HG03457 (cell line): ENCODE data around the gene CMC4.

Source experiments
- ATAC-seq: cut with Tn5 transposase; IDR thresholded peaks from one replicate; pipeline ENCODE4 v1.9.1; 2021; ENCODE audit warnings: moderate number of reproducible peaks; ENCODE audit not compliant: unreplicated experiment

CMC4 gene

DNA sequence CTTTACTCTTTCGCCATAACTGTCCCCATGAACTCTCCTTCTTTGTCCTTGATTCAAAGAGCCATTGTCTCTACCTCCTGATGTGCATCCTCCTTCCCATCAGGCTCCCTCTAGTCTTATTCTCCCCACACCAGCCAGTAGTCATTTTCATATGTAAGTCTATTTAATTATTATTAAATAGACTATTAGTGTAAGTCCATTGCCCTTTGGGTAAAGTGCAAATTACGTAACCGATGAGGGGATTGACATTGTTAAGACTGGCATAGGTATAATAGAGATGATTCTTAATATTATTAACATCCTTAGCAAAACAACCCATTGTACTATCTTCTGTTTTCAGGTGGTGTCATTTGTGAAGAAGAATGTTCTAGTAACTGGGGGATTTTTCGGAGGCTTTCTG is 16.7 kb downstream of the CMC4 start:
- no peak for ATAC-seq

DNA sequence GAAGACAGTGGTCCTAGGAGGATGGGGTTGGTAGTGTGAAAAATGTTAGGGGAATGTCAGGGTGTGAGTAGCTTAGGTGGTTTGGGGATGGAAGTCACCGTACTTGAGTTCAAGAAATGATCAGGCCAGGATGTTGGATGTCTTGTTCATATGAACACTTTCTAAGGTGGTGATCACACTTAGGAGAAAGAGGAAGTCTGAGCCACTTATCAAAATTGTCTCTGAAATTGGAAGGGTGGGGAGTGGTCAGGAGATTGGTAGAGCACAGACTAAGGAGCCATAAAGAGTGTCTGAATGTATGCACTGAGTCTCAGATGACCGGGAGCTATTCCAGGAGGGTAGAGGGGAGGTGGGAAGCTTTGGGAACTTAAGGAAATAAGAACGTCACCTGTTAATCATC is 17.3 kb downstream of the CMC4 start:
- ATAC-seq: no peak

DNA sequence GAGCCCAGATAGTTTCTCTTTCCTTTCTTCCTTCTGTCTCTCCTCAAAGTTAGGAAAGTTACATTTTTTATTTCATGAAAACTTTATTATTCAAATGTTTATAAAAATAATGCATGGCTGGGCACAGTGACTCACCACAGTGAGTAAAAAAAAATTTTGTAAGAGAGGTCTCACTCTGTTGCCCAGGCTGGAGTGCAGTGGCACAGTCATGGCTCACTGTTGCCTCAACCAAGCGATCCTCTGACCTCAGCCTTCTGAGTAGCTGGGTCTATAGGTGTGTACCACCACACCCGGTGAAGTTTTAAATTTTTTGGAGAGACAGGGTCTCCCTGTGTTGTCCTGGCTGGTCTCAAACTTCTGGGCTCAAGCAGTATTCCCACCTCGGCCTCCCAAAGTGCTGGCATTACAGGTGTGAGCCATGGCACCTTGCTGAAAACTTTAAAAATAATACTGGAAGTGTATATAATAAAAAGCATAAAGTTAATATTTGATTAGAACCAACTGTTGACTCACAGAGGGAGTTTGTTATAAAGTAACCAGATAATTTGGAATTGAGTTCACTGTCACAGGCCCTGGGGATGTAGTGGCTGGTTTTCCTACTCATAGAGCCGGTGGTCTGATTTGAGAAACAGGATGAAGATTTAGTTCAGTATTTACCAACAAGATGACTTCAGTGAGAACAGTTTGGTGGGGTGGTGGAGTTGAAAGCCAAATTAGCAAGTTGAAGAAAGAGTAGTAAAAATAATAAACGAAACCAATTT is 18.0 kb downstream of the CMC4 start:
- ATAC-seq: no peak

DNA sequence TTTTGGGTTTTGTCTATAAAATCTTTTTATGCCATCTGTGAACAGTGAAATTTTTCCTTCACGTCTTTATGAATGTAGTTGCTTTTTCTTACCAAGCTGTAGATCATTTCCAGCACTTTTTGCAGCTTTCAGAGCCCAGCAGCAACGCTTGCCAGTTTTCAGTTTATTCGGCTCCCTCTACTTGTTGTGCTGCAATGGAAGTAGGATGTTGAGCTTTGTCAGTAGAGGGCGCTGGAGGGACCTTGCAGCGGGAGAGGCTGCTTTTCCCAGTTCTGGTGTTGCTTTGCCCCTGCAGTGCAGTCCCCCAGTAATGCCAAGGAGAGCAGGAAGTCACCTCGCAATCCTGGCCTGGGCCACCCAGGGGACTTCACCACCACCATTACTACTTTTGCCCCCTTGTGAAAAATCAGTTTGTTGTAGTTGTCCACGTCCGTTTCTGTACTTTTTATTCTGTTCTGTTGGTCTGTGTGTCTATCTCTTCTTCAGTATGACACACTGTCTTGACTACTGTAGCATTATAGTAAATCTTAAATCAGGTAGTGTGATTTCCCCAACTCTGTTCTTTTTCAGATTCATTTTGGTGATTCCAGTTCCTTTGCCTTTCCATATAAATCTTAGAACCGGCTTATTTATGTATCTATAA is 21.8 kb downstream of the CMC4 start:
- ATAC-seq: no peak

DNA sequence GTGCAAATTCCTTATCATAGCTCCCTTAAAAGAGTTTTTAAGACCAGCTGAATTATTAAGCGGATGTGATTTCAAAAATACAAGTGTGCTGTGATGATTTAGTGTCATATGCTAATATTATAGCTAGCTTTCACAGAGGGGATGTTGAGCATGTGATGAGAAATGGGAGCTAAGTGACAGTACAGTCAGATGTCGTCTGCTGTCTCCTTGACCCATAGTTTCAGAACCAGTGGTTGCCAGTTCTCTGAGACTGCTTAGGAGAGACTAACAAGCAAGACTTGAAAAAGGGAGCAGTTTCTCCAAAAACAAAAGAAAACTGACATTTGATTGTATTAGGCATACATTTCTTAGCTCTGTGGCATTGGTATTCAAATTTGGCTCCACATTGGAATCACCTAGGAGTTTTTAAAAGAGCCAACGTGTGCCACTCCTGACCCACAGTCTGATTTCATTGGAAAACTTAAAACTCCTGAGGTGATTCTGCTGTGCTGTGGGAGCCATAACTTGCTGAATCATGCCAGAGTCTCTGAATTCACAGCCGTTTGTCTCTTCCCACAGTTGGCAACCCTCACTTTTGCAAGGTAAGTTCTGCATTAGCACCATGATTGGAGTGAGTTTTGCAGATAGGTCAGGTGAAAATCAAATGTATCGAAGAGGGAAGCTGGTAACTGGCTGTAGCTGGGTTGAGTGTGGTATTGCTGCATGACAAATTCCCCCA is 24.0 kb downstream of the CMC4 start:
- ATAC-seq: no peak

DNA sequence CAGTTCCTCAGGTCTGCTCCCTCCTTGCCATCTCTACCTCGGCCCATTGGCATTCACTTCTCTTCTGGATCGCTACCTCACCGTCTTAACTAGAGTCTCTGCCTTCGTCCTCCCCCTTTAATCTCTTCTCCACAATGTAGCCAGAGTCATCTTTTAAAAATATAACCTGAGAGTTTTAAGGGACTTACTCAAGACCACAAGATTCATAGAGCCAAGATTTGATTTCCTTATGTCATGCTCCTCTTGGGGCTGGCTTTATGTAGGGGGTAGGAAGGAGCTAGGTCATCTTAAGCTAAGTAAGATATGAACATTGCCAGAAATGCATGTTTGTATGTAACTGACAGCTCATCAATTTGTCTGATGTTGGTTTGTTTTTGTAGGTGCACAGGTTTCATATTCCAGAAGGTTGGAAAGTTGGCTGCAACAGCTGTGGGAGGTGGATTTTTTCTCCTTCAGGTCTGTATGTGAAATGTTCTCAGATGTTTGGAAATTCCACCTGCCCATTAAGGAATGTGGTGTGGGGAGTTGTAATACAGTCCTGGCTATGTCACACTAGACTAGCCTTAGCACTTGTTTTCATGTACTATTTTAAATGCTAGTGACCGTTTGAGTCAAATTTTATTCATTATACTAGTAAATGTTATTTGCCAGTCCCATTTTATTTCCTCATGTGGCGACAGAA is 24.7 kb downstream of the CMC4 start:
- ATAC-seq: no peak

DNA sequence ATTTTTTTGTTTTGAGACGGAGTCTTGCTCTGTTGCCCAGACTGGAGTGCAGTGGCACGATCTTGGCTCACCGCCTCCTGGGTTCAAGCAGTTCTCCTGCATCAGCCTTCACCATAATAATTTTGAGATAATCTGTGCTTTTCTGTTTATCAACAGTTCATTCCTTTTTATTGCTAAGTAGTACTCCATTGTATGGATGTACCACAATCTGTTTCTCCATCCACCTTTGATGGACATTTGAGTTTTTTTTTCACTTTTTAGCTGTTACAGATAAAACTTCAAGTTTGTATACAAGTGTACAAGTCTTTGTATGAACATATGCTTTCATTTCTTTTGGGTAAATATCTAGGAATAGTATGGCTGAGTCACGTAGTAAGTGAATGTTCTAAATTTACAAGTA is 35.2 kb downstream of the CMC4 start:
- ATAC-seq: no peak

DNA sequence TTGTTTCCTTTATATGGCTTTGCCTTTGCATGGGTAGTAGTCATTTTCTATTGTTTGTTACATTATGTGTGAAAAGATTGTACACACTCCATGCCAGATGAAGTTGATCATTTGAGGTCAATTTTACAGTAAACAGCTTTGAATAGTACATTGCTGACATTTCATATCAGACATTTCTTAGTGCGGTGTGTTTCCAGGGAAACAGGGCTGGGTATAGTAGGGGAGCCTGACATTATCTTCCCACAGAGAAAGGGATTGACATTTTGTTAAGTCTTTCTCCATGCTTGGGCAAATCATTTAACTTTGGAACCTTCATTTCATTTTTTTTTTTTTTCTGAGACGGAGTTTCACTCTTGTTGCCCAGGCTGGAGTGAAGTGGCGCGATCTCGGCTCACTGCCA is 39.3 kb downstream of the CMC4 start:
- ATAC-seq: no peak

DNA sequence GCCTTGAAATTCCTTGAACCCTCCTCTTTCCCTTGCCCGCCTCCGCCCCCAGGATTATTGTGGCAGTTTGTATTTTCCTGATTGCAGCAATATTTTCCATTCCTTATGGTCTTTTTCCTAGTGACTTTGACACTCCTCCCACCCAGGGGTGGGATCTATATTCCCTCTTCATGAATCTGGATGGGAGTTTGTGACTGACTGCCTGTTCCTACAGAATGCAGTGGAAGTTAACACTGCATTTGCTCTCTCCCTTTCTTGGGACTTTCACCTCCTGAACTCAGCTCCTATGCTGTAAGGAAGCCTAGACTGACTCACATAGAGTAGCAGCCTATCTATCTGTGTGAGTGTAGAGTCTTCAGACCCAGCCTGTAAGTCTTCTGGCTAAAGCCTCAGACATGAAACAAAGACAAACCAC is 42.1 kb downstream of the CMC4 start:
- no peak for ATAC-seq

DNA sequence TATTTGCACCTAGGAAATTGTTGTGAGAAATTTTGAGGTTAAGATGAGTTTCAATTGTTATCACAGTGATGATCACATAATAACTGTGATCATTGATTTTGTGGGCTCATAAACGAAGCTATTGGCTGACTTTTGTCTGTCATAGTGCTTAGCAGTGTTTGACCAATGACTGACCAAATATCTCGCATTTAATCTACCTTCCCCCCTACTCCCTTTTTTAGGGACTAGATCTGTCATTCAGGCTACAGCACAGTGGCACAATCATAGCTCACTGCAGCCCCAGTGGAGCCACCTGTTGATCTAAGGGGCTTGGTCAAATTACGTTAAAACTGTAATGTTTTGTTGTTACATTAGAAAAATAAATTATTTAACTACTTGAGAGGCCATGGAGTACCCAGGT is 42.8 kb downstream of the CMC4 start:
- ATAC-seq: no peak

DNA sequence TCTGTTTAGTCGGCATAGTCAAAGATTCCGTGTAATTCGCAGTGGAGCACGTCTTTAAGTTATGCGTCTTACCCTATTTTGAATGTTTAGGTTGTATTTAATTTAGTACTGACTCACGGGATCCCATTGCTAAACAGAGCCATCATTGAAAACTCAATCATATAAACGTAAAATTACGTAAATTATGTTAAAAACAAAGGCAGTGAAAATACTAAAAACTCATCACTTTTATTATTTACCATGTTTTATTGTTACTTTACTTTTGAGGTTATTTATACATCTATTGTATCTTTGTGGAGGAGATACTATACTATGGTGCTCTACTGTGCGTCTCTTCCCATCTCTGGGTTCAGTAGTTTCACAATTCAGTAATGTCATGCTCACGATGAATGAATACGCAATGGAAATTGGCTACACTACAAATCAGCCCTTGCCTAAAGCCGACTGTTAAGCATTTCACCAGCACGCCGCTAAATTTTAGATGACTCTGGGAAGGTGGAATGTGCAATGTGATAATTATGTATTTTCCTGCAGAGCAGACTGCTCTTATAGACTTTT is 43.3 kb downstream of the CMC4 start:
- no peak for ATAC-seq

DNA sequence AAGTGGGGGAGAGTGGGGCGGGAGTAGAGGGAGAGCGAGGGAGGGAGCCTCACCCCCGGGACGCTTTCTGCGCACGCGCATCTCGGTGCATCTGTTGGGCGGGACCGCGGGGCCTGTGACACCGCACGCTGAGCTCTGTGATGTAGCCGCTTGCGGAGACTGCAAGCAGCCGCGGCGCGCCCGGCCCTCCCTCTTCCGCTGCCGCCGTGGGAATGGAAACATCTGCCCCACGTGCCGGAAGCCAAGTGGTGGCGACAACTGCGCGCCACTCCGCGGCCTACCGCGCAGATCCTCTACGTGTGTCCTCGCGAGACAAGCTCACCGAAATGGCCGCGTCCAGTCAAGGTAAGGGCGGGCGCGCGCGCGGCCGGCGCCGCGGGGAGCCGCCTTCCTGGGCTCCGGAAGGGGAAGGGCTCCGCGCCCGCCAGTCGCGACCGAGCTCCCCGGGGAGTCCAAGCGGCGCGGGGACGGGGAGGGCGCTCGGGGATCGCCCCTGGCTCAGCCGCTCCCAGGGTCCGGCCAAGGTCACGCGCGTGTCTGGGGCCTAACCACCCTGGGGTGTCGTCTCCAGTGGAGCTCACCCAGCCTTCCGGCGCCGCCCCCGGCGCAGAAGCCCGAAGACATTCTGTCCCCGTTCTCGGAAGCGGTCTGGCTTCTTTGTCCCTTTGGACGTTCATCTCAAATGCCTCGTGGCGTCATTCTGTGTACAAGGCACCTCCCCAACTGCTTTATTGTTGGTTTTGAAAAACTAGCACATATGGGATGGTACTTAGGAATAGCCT is 44.0 kb downstream of the CMC4 start, which contains the start of gene FUNDC2:
Gene FUNDC2, plus strand, starts transcription at position 118 of the 782 bp plus-strand sequence. Its CDS starts 95 bp downstream, at position 213.
- peak; percentile 82 for ATAC-seq

DNA sequence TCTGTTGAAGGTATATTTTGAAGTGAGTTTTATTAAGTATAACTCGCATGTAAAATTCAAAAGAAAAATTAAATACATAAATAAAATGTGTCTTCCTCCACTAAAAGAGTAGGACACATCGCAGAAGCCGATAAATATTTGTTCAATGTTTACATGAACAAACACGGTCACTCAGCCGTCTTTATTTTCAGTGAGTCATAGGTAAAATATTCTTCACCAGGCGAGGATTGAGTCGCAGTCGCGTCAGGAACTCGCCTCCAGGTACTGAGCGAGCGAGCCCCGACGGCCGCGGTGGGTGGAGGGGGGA is 44.6 kb downstream of the CMC4 start:
- no peak for ATAC-seq

DNA sequence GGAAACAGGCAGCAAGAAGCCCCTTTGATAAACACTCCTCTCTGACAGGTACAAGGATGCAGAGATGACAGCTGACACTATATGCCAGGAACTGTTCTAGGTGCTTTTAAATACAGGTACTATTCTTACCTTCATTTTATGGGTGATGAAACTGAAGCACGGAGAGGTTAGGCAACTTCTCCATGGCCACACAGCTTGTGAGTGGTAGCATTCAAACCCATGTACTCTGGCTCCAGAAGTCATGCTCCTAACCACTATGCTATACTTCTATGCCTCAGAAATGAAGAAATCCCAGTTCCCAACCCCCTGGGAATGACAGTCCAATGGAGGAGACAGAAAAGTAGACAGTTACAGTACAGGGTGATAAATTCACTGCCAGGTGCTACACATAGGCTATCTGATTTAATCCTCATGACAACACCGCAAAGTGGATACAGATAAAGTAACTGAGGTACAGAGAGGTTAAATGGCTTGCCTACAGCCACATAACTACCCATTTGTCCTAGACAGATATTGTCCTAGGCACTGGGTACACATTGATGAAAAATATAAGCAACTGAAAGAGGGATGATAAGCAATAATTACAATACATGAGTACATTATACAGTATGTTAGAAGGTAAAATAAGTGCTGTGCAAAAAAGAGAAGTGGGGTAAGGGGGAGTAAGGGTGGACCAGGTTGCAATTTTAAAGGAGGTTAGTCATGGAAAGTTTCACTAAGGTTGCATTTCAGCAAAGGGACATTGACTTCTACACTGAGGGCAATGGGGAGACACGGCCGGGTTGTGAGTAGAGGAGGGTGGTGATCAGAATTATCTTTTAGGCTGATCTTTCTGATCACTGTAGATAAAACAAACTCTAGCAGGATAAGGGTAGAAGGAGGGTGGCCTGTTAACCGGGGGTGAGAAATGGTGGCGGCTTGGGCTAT is 46.8 kb downstream of the CMC4 start:
- ATAC-seq: no peak

DNA sequence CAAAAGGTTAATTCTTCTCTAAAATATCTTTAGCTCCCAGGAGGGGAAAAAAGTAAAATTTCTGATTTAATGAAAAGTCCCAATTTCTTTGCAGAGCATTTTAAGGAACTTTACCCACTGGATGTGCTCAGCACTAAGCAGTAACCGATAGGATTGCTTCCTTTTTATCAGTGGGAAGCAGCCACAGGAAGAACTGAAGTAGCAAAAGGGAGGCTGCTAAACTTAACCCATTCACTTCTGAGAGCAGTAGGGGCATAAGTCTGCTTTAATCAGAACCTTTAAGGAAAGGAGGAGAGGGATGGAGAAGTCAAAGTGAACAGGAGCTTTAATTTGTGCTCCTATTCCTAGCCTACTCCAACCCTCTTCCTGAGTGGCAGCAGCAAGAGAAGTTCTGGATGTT is 48.4 kb downstream of the CMC4 start, which contains the start of gene F8:
Gene F8, minus strand, starts transcription at position 139 of the 400 bp plus-strand sequence. CDS start 171 bp downstream, outside the sequence.
- no peak for ATAC-seq

DNA sequence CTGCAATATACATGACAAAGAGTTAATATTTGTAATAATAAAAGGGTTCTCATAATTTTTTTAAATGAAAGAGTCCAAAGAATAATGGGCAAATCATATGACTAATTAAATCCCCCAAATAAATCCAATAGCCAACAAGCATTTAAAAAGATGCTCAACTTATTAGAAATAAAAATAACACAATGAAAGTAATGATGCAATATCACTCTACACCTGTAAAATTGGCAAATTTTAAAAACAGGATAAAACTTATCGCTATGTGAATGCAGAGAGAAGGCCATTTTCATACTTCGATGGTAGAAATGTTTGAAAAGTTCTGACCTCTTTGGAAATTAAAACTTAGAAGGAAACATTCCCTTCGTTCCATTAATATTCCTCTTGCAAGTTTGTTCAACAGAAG is 50.3 kb downstream of the CMC4 start:
- ATAC-seq: no peak
